ENCODE measurements around the gene TCIRG1. TPM values are rescaled to one million over a fixed set of nuclear protein-coding genes. Genes with fewer than 3 reads are reported as not detected.

TCIRG1 gene
- total RNA-seq, 1 donor from 2014 or later = 33.6 TPM

DNA sequence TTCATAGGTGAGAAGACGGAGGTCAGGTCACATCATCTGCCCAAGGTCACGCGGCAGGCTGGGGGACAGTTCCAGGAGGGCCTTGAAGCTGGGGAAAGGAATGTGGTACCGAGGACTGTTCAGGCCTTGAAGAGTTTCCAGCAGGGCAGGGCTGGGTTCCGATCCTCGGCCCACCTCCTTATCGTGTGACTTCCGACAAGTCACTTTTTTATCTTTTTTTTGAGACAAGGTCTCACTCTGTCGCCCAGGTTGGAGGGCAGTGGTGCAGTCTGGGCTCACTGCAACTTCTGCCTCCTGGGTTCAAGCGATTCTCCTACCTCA is 7.7 kb upstream of the TCIRG1 start:
- Mint-ChIP-seq H3K4me3 (ENCODE audit: low read depth) (peak overlapping the region; percentile 93), H3K36me3 (ENCODE audit: insufficient read depth) (no peaks in the 10 kb centered on the region), H3K4me1 (ENCODE audit: low read depth) (peaks cover 10% of the 10 kb centered on the region), H3K27me3 (no peaks in the 10 kb centered on the region), H3K9me3 (ENCODE audit: low read depth) (no peaks in the 10 kb centered on the region), H3K27ac (peak overlapping the region; percentile 95)
- DNase-seq (ENCODE audit: low spot score, unreplicated experiment) = no peak
- TF ChIP-seq, protein P1, sequence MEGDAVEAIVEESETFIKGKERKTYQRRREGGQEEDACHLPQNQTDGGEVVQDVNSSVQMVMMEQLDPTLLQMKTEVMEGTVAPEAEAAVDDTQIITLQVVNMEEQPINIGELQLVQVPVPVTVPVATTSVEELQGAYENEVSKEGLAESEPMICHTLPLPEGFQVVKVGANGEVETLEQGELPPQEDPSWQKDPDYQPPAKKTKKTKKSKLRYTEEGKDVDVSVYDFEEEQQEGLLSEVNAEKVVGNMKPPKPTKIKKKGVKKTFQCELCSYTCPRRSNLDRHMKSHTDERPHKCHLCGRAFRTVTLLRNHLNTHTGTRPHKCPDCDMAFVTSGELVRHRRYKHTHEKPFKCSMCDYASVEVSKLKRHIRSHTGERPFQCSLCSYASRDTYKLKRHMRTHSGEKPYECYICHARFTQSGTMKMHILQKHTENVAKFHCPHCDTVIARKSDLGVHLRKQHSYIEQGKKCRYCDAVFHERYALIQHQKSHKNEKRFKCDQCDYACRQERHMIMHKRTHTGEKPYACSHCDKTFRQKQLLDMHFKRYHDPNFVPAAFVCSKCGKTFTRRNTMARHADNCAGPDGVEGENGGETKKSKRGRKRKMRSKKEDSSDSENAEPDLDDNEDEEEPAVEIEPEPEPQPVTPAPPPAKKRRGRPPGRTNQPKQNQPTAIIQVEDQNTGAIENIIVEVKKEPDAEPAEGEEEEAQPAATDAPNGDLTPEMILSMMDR (IDR thresholded peaks at IDR 0.05; ENCODE audit: unreplicated experiment) = no peak

DNA sequence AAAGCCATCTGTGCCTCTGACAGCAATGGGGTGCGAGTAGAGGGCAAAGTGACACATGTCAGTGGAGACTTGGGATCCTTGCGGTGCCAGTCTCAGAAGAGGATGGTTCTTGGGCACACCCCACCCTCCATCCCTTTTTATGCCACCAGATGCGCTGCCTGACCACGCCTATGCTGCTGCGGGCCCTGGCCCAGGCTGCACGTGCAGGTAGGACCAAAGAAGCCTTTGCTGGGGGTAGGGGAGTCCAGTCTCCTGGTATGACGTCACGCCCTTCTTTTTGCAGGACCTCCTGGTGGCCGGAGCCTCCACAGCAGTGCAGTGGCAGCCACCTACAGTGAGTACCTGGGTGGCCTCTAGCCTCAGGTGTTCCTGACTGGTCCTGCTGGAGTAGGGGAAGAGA is 6.8 kb upstream of the TCIRG1 start:
- peak overlapping the region; percentile 93 for H3K4me3 Mint-ChIP-seq (ENCODE audit: low read depth)
- no peak for DNase-seq (ENCODE audit: low spot score, unreplicated experiment)
- no peaks in the 10 kb centered on the region for H3K36me3 Mint-ChIP-seq (ENCODE audit: insufficient read depth)
- no peaks in the 10 kb centered on the region for H3K9me3 Mint-ChIP-seq (ENCODE audit: low read depth)
- peaks cover 10% of the 10 kb centered on the region for H3K4me1 Mint-ChIP-seq (ENCODE audit: low read depth)
- H3K27ac Mint-ChIP-seq = no peak overlapping the region
- H3K27me3 Mint-ChIP-seq = no peaks in the 10 kb centered on the region
- TF ChIP-seq, protein P1 (IDR thresholded peaks at IDR 0.05; ENCODE audit: unreplicated experiment) = no peak

DNA sequence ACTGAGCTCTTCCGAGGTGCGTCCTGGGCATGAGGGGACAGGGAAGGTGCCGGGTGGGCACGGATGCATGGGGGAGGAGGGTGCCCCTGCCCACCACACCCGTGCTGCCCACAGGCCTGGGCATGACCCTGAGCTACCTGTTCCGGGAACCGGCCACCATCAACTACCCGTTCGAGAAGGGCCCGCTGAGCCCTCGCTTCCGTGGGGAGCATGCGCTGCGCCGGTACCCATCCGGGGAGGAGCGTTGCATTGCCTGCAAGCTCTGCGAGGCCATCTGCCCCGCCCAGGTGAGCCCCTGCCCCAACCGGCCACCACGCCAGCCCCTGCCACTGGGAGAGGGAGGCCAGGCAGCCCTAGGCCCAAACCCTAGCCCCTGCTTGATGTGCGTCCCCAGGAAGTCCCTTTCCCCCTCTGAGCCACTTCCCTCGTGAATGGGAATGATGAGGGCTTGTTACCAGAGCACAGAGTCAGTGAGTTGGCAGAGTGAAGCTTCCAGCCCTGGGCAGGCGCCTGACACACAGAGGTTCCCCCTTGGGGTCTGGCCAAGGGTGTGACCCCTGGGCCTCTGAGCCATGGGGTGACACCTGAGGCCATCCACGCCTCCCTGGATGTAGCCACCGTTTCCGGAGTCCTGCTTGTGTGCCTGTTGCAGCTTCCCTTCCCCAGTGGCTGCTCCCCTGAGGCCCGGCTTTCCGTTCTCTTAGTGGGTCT is 5.7 kb upstream of the TCIRG1 start:
- TF ChIP-seq, protein P1 (IDR thresholded peaks at IDR 0.05; ENCODE audit: unreplicated experiment) = no peak
- Mint-ChIP-seq H3K27me3 (no peaks in the 10 kb centered on the region), H3K4me1 (ENCODE audit: low read depth) (peaks cover 10% of the 10 kb centered on the region), H3K9me3 (ENCODE audit: low read depth) (no peaks in the 10 kb centered on the region), H3K27ac (no peak overlapping the region), H3K36me3 (ENCODE audit: insufficient read depth) (no peaks in the 10 kb centered on the region), H3K4me3 (ENCODE audit: low read depth) (no peak overlapping the region)
- DNase-seq (ENCODE audit: low spot score, unreplicated experiment) = no peak

DNA sequence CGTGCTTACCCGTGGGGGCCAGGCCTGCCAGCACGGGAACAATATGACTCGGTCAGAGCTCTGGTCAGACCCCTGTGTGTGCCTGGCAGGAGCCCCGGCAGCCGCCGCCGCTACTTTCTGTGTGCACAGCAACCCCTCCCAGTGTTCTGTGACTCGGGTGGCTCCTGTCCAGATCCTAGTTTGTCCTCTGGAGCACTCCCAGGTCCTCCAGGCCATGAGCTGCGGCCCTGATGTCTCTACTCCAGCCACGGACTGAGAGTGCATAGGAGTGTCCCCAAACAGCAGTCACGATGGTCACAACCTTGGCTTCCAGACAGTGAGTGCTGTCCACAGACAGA is 5.1 kb upstream of the TCIRG1 start:
- Mint-ChIP-seq H3K27ac (no peak overlapping the region), H3K27me3 (no peaks in the 10 kb centered on the region), H3K4me1 (ENCODE audit: low read depth) (peaks cover 10% of the 10 kb centered on the region), H3K36me3 (ENCODE audit: insufficient read depth) (no peaks in the 10 kb centered on the region), H3K9me3 (ENCODE audit: low read depth) (no peaks in the 10 kb centered on the region), H3K4me3 (ENCODE audit: low read depth) (no peak overlapping the region)
- TF ChIP-seq, protein P1 (IDR thresholded peaks at IDR 0.05; ENCODE audit: unreplicated experiment) = no peak
- DNase-seq (ENCODE audit: low spot score, unreplicated experiment) = no peak

DNA sequence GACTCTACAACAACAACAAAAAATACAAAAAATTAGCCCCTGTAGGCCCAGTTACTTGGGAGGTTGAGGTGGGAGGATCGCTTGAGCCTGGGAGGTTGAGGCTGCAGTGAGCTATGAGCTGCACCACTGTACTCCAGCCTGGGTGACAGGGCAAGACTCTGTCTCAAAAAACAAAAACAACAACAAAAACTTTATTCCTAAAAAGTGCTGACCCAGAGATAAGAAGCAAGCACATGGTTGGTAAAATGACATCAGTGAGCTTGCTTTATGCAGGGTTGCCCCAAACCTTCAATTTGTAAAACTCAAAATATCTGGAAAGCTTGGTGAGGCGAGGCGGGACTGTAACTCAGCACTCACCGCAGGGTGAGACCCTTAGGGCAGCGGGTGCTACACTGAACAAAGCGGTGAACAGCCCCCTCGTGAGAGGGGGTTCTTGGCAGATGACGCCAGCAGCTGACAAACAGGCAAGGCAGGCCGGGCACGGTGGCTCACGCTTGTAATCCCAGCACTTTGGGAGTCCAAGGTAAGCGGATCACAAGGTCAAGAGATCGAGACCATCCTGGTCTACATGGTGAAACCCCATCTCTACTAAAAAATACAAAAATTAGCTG is 3.5 kb upstream of the TCIRG1 start:
- no peak overlapping the region for H3K4me3 Mint-ChIP-seq (ENCODE audit: low read depth)
- no peak for DNase-seq (ENCODE audit: low spot score, unreplicated experiment)
- H3K36me3 Mint-ChIP-seq (ENCODE audit: insufficient read depth) = no peaks in the 10 kb centered on the region
- TF ChIP-seq, protein P1 (IDR thresholded peaks at IDR 0.05; ENCODE audit: unreplicated experiment) = no peak
- no peaks in the 10 kb centered on the region for H3K27me3 Mint-ChIP-seq
- no peak overlapping the region for H3K27ac Mint-ChIP-seq
- peaks cover 5% of the 10 kb centered on the region for H3K4me1 Mint-ChIP-seq (ENCODE audit: low read depth)
- H3K9me3 Mint-ChIP-seq (ENCODE audit: low read depth) = no peaks in the 10 kb centered on the region

All from progenitor cell of endocrine pancreas (in vitro differentiated cells).